ENCODE data around the gene FCGR3A.
"Not testable (repeated sequence)": the region's sequence is repeated elsewhere in the genome, so short reads cannot be mapped to it uniquely, and the experiment has no call there.

FCGR3A gene

DNA sequence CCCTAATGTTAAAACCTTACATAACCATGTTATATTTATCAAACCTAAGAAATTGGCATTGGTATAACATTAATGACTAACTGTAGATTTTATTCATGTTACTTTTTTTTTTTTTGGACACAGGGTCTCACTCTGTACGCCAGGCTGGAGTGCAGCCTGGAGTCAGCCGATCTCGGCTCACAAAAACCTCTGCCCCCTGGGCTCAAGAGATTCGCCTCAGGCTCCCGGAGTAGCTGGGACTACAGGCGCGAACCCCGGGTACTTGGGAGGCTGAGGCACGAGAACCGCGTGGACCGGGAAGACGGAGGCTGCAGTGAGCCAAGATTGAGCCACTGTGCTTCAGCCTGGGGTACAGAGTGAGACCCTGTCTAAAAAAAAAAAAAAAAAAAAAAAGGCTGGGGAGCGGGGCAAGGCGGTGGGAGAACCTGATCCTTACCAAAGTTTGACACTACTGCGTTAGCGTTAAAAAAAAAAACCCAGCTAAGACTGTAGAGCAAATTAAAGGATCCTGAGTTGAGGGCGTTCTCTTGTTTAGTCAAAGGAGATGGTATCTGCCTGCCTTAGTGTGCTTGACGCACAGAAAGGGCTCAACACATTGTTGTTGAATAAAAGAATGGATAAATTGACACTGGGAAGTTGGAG, 20.0 kb downstream of the FCGR3A start:
- DNase-seq: not testable (repeated sequence)

DNA sequence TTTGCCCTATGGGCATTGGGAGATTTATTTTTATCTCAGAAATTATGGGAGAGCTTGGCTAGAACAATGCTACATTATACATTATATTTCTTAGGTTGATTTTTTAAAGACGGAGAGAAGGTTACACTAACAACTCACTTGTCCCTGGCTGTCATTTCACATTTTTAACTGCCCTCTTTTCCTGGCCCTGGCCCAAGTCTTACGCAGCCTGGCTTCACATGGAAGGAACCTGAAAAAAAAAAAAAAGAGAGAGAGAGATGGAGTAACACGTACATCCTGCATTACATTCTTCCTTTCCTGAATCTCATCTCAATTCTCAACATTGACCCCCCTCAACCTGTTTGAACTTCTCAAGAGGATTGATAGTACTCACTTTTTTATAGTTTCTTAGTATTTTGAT, 21.1 kb downstream of the FCGR3A start:
- not testable (repeated sequence) for DNase-seq

DNA sequence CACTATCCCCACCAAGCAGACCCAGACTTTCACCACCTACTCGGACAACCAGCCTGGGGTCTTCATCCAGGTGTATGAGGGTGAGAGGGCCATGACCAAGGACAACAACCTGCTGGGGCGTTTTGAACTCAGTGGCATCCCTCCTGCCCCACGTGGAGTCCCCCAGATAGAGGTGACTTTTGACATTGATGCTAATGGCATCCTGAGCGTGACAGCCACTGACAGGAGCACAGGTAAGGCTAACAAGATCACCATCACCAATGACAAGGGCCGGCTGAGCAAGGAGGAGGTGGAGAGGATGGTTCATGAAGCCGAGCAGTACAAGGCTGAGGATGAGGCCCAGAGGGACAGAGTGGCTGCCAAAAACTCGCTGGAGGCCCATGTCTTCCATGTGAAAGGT, 23.7 kb downstream of the FCGR3A start:
- DNase-seq: not testable (repeated sequence)

DNA sequence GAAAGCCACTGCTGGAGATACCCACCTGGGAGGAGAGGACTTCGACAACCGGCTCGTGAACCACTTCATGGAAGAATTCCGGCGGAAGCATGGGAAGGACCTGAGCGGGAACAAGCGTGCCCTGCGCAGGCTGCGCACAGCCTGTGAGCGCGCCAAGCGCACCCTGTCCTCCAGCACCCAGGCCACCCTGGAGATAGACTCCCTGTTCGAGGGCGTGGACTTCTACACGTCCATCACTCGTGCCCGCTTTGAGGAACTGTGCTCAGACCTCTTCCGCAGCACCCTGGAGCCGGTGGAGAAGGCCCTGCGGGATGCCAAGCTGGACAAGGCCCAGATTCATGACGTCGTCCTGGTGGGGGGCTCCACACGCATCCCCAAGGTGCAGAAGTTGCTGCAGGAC, 24.3 kb downstream of the FCGR3A start:
- DNase-seq: not testable (repeated sequence)

DNA sequence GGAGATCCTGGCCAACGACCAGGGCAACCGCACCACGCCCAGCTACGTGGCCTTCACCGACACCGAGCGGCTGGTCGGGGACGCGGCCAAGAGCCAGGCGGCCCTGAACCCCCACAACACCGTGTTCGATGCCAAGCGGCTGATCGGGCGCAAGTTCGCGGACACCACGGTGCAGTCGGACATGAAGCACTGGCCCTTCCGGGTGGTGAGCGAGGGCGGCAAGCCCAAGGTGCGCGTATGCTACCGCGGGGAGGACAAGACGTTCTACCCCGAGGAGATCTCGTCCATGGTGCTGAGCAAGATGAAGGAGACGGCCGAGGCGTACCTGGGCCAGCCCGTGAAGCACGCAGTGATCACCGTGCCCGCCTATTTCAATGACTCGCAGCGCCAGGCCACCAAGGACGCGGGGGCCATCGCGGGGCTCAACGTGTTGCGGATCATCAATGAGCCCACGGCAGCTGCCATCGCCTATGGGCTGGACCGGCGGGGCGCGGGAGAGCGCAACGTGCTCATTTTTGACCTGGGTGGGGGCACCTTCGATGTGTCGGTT, 24.8 kb downstream of the FCGR3A start:
- peak in 1 of 2 donors; percentile 33 for DNase-seq

DNA sequence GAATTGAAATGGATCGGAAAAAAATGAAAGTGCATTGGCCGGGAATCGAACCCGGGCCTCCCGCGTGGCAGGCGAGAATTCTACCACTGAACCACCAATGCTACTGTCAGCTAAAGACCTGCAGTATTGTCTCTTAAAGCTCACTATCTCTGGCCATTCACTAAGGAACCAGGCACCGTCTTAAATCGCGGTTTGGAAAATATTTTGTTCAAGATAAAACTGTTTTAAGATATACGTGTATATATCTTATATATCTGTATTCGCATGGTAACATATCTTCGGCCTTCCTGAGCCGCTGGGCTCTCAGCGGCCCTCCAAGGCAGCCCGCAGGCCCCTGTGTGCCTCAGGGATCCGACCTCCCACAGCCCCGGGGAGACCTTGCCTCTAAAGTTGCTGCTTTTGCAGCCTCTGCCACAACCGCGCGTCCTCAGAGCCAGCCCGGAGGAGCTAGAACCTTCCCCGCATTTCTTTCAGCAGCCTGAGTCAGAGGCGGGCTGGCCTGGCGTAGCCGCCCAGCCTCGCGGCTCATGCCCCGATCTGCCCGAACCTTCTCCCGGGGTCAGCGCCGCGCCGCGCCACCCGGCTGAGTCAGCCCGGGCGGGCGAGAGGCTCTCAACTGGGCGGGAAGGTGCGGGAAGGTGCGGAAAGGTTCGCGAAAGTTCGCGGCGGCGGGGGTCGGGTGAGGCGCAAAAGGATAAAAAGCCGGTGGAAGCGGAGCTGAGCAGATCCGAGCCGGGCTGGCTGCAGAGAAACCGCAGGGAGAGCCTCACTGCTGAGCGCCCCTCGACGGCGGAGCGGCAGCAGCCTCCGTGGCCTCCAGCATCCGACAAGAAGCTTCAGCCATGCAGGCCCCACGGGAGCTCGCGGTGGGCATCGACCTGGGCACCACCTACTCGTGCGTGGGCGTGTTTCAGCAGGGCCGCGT, 25.5 kb downstream of the FCGR3A start, which contains the start of gene HSPA6:
Gene HSPA6 (plus strand): TSS at position 724 of the 925 bp plus-strand sequence. CDS start 119 bp downstream, at position 843.
- DNase-seq: peak; percentile 81 to 83

DNA sequence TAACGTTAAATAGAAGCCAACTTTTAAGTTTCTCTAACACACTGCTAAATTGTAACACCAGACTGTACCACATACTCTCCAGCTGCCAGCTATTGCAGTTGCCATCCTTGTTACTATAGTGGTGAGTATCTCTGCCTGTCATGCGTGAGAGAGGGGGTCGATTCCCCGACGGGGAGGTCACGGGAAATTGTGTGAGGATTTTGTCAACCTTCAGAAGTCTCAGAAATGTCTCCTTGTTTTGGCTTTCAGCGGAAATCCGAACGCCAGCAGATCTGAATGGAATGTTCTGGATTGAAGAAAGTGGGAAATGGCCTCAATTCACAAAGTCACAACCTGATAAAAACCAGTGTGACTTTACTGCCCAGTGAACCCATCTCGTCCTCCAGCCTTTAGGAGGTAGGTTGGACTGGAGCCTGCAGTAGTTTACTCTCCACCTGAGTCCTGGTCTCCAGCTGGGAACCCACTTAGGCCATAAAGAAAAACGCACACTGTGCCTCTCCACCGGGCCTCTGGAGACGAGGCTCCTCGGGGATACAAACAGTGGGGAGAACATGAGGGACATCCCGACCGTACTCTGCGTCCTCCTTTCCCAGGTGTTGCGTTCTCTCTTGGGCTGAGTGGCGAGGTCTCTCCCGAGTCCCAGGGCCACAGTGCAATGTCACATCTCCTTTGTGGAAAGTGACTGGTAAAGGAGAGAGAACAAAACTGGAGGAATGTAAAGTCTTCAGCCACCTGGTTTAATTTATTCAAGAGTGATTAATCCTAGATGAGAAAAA, 26.4 kb downstream of the FCGR3A start:
- DNase-seq: not testable (repeated sequence)

DNA sequence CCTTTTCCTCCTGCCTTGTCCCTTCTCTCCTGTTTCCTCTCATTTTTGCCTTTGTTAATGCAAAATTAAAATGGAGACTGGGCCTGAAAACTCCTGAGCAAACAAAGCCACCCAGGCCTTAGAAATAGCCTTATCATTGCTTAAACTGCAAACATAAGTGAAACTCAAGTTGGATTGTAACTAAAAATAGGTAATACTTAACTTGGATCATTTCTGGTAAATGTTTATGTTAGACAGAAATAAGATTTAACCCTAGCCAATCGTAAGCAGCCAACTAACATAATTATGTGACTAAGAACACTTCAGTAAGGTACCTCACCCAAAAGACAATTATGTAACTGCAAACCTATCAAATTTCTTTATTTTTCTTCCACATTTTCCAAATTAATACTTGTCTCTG, 35.7 kb downstream of the FCGR3A start:
- not testable (repeated sequence) for DNase-seq

DNA sequence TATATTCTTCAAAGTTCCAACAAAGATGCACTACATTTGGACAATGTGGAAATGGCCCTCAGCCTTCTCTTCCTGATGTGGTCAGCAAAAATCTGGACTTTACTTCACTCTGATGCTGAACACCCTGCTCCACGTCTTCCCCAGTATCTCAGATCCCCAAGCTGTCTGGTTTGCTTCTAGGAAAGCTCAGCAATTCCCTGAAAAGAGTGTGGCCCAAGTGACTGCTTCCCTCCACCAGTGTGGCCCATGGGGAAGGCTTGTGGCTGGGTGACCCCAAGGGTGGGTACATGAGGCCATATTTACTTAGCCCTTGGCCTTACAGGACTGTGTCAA, 36.2 kb downstream of the FCGR3A start:
- not testable (repeated sequence) for DNase-seq

DNA sequence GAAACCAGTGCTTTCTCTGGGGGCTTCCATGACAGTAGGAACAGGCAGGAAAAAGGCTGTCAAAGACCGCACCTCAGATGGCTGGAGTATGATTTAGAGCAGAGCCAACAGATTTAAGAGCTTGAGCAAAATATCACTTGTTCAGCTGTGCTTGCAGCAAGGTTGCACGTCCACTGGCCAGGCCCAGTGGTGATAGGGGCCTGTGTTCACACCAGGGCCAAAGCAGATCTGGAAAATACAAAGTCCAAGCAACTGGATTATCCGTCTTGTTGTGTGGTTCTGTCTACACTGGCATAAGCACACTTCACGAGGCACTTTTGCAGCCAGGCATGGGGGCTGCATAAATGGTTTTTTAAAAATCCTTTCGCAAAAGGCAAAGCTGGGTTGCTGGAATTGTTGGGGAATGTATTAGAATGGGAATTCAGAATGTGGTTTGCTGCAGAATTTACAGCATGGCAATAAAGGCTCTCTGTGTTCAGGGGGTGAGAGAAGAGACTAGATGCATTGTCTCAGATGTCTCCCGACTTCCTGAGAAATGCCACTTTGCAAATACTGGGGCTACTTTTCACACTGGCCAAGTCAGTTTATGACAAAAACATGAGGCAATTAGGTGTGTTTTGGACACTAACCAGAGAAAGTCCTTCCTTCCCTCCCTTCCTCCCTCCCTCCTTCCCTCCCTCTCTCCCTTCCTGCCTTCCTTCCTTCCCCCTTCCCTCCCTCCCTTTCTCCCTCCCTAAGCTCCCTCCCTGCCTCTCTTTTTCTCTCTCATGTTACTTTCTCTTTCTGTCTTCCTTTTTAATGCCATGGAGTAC, 36.8 kb downstream of the FCGR3A start:
- not testable (repeated sequence) for DNase-seq

DNA sequence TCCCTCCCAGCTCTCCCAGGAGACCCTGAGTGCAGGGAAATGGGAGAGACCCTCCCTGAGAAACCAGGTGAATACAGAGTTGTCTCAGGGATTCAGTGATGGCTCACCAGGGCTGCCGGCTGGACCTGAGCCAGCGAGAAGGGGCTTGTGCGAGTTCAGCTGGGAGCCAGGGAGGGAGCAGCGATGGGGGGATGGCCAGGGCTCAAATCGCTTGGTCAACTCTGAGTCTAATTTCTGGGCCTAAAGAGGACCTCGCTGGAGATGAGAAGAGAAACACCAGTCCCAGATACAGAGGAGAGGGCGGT, 37.9 kb downstream of the FCGR3A start:
- no peak for DNase-seq

DNA sequence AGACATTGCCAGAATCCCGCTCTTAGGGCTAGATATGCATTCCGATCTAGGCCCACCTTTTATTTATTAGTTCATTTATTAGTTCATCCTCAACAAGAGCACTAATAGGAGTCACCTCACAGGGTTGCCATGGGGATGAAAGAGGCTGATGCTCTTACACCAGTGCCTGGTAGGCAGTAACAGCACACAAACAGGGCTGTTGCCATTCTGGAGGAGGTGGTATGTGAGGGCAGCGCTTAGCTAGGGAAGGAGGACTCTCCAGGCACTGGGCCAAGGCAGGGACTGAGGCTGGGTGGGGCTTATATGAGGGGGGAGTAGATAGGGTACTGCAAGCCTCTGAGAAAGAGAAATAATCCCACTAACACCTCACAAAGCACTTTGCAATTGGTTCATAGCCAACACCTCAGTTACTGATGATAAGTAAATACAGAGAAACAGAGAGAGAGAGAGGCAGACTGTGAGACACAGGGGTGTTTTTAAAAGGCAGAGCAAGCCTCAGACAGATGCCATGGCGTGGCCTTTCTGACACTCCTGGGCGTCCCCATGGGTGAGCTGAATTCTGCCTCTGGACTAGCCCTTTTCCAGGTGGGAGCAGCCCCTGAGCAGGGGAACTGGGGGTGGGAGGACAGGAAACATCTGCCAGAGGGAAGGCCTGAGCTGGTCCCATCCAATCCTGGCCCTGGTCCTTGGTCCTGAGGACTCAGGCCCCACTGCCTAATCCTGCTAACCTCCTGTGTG, 38.4 kb downstream of the FCGR3A start:
- no peak for DNase-seq

DNA sequence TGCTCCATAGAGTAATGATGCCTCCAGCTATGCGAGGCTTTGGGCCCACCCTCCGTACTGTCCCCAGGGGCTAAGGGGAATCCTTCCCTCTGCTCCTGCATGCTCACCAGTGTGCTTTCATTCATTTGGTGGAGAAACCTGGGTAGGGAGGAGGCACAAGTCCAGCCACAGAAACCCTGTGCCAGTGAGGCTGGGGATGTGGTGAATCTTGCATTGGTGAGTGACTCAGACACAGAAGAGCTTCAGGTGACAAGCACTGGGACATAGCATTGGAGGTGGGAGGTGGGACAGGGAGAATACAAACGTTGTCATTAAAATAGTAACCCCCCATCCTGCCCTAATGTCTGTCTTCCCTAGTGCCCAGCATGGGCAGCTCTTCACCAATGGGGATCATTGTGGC, 39.1 kb downstream of the FCGR3A start:
- no peak for DNase-seq

DNA sequence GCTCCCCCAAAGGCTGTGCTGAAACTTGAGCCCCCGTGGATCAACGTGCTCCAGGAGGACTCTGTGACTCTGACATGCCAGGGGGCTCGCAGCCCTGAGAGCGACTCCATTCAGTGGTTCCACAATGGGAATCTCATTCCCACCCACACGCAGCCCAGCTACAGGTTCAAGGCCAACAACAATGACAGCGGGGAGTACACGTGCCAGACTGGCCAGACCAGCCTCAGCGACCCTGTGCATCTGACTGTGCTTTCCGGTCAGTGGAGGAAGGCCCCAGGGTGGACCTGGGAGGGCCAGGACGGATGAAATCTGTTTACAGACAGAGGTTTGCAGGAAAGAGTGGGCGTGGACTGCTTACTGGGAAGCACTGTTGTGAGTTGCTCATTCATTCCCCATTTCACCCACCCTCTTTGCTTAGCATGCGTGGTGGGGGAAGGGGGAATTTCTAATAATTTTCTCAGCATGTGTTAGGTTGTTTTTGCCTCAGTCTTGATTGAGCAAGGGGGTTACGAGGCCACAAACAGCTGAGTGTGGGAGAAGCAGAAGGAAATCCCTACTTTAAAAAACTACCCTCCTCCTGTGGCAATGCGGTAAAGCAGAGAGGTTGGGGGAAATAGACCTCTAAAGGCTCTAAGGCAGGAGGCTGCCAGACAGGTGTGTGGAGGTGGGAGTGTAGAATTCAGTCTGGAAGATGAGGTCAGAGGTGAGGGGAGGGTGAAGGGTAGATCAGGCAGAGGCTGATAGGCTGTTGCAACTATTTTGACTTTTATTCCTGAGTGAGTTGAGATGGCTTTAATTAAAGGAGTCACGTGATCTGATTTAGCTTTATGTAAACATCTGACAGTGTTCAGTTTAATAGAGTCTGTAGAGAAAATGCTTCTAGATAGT, 43.0 kb downstream of the FCGR3A start:
- DNase-seq: no peak

DNA sequence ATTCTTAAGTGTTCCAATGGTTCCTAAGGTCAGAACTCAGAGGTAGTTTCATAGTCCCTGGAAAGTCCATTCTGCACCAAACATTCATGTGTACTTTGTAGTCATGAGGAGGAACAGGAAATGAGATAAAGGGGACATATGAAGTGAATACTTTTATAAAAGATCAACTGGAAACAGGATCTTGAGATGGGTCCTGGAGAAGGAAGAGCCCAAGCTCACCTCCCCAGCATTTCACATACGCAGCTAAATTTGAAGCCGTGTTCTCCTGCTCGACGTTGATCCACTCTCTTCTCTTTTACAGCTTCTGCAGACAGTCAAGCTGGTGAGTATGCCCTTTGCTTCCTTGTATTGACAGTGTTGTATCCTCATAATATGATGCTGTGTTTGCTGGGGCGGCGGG, 43.9 kb downstream of the FCGR3A start:
- no peak for DNase-seq

DNA sequence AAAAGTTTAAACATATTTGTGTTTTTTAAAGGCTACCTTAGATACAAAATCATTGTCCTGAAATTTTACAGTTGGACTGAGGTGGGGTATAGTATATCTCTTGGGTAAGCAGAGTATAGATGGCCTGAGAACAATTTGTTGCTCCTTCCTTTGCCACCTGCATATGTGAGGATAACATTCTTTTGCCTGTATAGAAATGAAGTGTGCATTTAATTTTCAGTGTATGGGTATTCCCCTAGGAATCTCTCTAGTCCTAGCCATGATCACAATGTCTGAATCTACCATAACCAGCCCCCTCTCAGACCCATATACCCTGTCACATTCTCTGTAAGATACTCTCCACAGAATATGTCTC, 46.2 kb downstream of the FCGR3A start:
- no peak for DNase-seq

DNA sequence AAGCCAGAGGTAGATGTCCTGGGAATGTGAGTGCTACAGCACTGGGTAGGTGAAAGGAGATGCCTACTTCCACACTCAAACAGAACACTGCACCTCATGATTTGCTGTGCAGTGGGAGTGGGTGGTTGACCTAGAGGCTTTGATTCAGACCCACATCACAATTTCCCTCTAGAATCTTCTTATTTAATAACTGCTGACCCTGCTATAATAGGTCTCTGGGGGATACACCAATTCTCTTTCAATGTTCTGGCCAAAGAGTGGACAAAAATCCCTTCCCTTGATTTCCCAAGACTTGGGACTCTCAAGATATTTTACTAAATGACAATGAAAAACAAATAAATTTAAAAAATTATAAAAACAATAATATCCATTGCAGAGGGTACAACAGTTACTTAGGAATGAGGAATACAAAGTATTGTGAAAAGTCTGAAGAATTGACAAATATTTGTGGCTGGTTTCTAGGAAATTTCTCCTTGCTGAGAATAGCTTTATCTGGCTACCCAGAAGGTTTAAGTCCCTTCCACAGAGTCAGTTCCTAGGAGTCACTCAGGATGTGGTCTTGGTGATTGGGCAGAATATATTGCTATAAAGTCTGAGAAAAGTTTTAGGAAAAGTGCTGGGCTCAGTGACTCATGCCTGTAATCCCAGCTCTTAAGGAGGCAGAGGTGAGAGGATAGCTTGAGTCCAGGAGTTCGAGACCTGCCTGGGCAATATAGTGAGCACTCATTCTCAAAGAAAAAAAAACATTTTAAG, 46.8 kb downstream of the FCGR3A start:
- DNase-seq: no peak

DNA sequence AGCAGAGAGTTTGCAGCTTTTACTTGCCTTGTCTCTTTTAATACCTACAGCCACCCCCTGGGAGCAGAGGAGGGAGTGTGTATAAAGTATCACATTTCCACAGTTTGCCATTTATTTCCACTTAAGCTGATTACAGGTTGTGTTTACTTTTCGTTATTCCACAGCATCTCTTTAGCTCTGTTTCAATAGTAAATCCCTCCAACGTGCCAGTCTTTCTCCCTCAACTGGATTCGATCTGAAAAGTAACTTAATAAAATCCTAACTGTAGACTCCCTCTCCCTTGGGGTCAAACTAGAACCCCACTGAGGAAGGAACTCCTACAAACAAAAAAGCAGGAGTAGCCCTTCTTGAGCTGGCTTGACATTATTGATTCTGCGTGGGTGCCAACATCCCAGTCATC, 47.4 kb downstream of the FCGR3A start:
- DNase-seq: no peak

DNA sequence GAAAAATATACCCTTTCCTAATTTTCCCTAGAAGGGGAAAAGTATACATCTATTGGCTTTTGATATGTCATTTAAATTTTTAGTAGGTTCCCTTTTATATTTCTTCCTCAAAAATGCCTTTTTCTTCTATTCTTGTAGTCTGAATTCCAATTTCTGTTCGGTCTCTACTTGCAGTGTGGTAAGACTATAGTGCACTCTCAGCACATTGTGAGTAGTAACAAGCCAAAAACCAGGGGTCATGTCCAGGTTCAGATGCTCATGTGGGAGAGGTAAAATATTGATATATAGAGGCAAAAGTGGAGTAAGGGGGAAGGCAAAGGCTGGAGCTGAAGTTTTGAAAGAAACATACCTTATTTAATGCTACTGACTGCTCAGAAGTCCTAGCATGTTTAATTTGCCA, 48.4 kb downstream of the FCGR3A start:
- no peak for DNase-seq
